ENCODE measurements around the gene SOCS6.
"Not testable (repeated sequence)": the region's sequence is repeated elsewhere in the genome, so short reads cannot be mapped to it uniquely, and the experiment has no call there.

Gene SOCS6

GRCh38 chr18:70363861-70364260, 75.0 kb downstream of the SOCS6 start:
- DNase-seq: no peak

GRCh38 chr18:70365361-70365760, 76.5 kb downstream of the SOCS6 start:
- no peak for DNase-seq

GRCh38 chr18:70366174-70366573, 77.3 kb downstream of the SOCS6 start:
- DNase-seq: no peak

GRCh38 chr18:70366670-70367069, 77.8 kb downstream of the SOCS6 start:
- no peak for DNase-seq

GRCh38 chr18:70367344-70367743, 78.5 kb downstream of the SOCS6 start:
- not testable (repeated sequence) for DNase-seq

GRCh38 chr18:70368903-70369302, 80.1 kb downstream of the SOCS6 start:
- DNase-seq: no peak

- no peak for DNase-seq
Observed at GRCh38 chr18:70370762-70371733, 82.2 kb downstream of the SOCS6 start.

GRCh38 chr18:70371908-70372307, 83.1 kb downstream of the SOCS6 start:
- DNase-seq: no peak

- DNase-seq: no peak
Observed at GRCh38 chr18:70372450-70373041, 83.7 kb downstream of the SOCS6 start.

- DNase-seq: no peak
Observed at GRCh38 chr18:70373042-70373519, 84.2 kb downstream of the SOCS6 start.

GRCh38 chr18:70374154-70374553, 85.3 kb downstream of the SOCS6 start:
- DNase-seq: no peak

GRCh38 chr18:70376137-70376913, 87.5 kb downstream of the SOCS6 start:
- no peak for DNase-seq

GRCh38 chr18:70376914-70377258, 88.0 kb downstream of the SOCS6 start:
- no peak for DNase-seq

GRCh38 chr18:70377317-70377799, 88.5 kb downstream of the SOCS6 start:
- DNase-seq: no peak

- no peak for DNase-seq
Observed at GRCh38 chr18:70377857-70378701, 89.2 kb downstream of the SOCS6 start.
